HG03060 (cell line): ENCODE data around the gene LRRC27.
"Not testable (repeated sequence)": the region's sequence is repeated elsewhere in the genome, so short reads cannot be mapped to it uniquely, and the experiment has no call there.

Source experiments
- ATAC-seq: cut with Tn5 transposase; IDR thresholded peaks from one replicate; pipeline ENCODE4 v1.9.1; 2021; ENCODE audit warnings: low read depth, moderate number of reproducible peaks; ENCODE audit not compliant: unreplicated experiment

LRRC27 gene

GRCh38 chr10:132331601-132332432 is at the start of gene LRRC27:
Gene LRRC27, plus strand, starts transcription at chr10:132332193. Its CDS starts 1,332 bp downstream, at chr10:132333525.
- peak; percentile 42 for ATAC-seq

DNA sequence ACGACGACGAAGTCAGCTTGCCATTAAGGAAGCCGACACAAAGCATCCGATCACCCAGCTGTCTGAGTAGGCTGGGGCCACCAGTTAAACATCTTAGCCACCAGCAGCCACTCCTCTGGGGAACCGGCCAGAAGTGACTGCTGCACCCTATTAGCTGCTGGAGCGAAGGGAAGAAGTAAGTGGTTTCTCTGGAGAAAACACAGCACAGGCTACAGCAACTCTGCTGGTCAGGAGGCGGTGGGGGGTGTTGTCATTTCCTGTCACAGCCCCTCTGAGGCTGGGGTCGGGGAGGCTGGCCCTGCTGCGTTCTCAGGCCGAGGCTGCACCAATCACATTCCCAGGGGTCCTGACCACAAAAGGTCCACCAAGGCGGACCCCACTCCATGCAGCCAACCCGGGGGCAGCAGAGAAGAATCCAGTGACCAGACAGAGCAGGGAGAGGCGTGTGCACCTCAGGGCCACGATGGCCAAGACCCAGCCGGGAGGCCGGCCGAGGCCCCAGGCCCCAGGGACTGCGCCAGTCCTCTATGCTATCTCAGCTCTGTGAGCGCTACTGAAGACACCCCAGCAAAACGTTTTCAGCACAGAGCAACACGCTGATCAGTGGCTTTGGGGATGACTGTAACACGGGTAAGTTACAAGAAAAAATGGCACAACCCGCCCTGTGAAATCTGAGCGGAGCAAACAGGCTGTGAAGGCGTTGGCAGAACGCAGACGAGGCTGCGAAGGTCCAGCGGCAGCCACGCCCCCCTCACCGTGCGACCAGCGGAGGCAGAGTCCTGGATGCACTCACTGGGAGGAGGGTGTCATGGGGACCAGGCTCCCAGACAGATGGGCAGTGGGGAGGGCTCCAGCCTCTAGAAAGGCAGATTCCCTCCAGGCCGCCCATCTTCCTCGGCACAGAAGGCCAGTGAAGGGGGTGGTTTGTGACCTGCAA is 49.1 kb upstream of the LRRC27 start:
- no peak for ATAC-seq

DNA sequence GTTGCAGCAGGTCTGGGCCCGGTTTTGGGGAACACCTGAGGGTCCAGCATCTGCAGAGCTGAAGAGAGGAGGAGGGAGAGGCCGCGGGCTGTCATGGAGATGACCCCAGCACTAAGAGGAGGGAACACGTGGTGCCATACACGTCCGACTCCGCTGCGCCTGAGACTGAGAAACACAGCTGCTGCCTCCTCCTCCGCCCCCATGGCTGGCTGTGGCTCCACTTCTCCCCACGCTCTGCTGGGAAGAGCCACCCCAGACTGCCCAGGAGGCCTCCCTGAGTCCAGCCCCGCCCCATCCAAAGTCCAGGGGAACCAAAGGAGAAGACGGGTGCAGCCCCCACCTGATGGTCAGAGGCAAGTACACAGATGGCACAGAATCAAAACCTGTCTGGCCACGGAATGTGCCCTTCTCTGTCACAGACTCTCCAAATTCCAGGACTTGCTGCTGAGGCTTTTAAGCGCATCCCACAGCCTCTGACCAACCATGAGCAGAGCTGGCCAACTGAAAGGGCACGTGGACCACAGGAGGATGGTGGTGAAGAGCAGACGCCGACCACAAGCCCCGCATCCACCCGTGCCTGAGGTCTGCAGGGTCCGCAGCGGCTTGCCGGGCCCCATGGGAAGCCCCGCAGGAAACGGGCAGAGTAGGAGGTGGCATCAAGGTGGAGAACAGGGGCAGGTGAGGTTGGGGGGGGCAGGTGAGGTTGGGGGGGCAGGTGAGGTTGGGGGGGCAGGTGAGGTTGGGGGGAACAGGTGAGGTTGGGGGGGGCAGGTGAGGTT is 48.2 kb upstream of the LRRC27 start:
- no peak for ATAC-seq

- ATAC-seq: no peak
These were observed 42.6 kb upstream of the LRRC27 start for GRCh38 chr10:132289439-132289838.

- no peak for ATAC-seq
These were observed 41.4 kb upstream of the LRRC27 start for GRCh38 chr10:132290631-132291030.

DNA sequence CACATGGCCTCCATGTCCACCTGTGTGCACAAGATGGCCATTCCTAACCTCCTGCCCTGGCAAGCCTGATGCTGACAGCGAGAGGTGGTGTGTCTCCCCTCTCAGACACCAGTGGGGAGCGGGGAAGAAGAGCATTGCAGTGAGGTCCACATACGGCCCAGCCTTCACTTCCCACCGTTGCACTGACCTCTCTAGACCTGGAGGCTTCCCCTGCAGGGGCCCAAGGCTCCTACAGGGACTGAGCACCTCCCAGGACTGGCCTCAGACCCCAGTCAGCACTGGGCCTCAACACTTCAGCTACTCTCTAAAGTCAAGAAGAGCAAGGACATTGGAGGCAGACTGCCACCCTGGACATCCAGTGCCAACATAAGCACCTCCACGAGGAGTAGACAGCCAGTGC is 40.2 kb upstream of the LRRC27 start:
- ATAC-seq: no peak

DNA sequence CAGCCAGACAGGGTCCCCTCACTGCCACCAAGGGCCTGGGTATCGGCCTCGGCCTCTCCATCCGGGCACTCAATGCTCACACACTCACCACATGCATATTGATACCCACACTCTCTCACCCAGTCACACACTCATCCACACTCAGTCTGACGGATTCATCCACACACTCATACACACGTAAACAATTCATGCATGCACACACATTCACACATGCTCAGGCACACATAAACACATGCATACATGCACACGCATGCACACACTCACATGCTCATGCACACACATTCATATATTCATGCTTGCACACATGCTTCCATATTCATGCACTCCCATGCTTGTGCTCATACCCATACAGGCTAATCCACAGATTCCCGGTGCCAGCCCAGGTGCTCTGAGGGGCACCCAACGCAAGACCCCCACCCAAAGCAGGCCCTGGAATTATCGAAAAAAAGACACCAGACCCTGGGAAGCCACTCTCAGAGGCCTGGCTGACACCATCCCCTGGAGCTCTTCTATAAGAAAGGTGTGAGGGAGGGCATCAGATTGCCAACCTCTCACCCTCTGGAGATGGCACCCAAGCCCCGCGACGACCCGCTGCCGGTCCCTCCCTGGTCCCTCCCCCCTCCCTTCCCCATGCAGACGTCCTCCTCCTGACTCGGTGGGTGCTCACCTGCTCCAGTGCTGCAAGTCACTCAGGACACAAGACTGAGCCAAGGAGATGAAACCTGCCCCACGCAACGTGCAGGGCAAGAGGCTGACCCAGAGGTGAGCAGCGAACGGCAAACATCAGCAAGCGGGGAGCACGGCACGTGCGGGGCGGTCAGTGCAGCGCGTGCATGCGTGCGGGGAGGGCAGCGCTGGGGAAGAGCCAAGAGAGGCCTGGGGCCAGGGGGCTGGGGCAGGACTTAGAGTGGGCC is 39.4 kb upstream of the LRRC27 start:
- ATAC-seq: no peak

DNA sequence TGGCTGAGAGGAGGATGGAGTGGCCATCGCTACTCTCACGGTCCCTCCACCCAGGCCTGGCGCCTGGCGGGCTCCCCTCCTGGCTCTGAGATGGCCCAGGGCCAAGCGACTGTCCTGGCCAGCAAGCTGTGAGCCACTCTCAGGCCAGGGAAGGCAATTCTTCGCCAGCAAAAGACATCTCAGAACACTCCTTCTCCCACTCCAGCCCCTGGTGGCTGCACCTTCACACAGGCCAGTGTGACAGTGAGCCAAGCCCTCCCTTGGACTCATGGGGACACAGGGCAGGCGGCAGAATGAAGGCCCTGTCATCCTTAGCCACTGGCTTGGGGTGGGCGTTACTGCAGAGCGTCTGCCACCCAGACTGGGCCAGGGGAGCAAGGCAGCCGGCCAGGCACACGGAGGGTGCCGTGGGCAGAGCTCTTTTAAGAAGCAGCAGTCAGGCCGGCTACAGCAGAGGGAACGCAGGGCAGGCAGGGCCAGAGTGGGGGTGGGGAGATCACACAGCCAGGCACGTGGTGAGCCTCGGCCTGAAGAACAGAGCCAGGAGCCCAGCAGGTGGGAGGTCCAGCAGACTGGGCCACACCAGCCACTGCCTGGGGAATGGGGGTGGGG is 38.7 kb upstream of the LRRC27 start:
- ATAC-seq: no peak

- no peak for ATAC-seq
These were observed 38.0 kb upstream of the LRRC27 start for GRCh38 chr10:132293813-132294520.

DNA sequence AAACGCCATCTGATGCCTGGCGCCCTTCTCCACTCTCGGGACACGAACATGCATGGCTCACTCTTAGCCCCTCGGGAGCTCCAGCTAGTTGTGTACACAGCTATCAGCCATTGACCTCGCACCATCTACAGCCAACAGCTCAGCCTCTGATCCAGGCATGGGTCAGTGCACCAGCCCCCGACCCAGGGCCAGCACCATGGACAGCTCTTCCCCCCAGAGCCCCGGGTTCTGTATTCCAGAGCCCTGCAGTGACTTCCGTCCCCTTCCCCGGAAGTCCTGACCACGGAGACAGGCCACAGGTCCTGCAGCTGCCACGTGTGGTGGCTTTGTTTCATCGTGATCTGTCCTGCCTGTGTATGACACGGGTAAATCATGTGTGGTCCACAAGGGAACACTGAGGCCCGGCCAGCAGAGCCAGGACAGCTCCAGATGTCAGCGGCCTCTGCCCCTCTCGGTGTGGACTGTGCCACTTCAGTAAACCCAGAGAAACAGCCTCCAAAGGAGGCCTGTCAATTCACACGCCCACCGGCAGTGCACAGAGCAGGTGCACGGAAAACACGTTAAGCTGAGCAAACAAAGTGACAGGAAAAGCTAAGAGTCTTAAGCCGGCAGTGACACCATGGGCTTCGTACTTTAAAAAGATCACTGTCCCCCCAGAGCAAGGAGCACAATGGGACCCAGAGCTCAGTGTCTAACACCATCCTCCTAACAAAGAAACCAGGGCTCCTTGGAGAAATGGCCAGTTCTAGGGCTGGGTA is 37.3 kb upstream of the LRRC27 start:
- ATAC-seq: no peak

DNA sequence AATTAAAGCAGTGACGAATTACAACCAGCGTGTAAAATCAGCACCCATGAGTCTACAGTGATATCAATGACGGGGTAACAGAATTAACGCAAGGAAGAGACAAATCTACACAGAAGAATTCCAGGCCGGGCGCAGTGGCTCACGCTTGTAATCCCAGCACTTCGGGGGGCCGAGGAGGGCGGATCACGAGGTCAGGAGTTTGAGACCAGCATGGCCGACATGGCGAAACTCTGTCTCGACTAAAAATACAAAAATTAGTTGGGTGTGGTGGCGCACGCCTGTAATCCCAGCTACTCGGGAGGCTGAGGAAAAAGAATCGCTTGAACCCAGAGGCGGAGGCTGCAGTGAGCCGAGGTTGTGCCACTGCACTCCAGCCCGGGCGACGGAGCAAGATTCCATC is 36.5 kb upstream of the LRRC27 start:
- not testable (repeated sequence) for ATAC-seq

DNA sequence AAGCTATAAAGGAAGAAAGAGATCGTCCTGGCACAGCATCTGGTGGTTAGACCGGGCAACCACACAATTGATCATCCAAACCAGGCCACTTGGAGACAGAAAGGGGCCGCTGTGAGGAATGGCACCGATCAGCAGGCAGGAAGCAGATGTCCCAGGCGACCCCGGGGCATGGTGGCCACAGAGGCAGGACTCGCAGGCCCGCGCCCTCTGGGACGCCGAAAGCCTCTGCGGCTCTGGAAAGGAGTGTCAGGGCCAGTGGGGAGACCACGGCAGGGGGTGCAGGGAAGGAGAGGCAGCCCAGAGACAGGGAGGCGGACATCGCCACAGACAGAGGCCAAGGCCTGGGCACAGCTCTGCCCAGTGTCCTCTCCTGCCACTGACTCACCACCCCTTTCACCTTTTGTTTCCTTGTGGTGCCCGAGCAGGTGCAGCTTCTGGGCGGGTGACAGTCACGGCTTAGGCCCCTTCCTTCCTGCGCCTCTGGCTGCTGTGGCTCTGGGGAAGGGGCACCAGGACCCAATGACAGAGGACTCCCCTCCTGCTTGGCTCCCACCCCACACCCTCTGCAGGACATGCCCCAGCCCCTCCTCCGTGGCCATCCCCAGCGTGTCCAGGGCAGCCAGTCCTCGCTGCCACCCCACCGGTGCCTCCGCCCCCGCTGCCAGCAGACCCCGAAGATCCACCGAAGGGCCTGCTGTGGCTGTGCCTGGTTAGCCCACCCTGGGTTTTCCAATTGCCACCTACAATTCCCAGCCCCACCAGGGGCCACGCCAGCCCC is 35.1 kb upstream of the LRRC27 start:
- no peak for ATAC-seq

DNA sequence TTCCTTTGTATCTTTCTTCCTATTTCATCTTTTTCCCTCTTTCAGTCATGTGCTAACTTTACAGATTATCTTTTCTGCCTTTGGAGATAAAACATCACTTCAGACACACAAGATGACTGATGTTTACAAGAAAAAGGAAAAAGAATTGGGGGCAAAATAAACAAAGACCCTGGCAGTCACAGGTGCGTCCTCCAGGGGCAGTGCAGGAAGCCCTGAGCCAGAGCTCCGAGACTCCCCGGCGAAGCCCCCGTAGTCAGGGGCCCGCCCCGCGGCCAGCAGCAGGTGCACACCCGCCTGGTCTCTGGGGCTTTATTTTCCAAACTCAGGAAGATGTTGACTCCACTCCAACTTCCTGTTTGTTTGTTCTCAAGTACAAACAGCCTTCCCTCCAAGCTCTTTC is 34.5 kb upstream of the LRRC27 start:
- ATAC-seq: no peak

DNA sequence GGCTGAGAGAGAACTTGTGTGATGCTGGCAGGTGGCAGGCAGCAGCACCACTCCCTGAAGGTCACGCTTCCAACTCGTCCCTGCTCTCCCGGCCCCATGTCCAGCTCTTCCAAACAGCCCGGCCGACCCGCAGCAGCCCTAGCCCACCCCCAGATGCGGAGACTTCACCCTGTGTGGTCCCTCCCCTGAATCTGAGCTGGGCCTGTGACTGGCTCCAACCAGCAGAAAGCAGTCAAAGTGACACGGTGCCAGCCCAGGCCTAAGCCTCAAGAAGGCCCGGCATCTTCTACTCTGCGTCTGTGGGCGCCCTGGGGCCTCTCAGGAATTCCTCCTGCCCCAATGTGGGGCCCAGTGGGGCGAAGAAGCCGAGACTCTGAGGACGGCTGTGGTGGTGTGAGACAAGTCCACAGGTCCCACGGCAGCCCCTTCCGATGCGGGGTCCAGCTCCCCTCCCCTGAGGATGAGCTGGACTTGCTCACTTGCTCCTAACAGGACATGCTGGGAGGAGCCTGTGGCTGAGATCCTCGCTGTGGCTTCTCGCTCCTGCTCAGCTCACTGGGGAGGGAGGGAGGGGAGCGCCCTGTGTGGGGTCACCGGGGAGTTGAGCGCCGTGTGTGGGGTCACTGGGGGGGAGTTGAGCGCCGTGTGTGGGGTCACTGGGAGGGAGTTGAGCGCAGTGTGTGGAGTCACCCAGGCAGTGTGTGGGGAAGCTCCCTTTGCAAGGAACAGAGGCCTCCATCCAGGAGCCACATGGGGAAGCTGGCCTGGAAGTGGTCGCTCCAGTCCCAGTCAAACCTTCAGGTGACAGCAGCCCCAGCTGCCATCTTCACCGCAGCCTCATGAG is 33.7 kb upstream of the LRRC27 start:
- no peak for ATAC-seq

DNA sequence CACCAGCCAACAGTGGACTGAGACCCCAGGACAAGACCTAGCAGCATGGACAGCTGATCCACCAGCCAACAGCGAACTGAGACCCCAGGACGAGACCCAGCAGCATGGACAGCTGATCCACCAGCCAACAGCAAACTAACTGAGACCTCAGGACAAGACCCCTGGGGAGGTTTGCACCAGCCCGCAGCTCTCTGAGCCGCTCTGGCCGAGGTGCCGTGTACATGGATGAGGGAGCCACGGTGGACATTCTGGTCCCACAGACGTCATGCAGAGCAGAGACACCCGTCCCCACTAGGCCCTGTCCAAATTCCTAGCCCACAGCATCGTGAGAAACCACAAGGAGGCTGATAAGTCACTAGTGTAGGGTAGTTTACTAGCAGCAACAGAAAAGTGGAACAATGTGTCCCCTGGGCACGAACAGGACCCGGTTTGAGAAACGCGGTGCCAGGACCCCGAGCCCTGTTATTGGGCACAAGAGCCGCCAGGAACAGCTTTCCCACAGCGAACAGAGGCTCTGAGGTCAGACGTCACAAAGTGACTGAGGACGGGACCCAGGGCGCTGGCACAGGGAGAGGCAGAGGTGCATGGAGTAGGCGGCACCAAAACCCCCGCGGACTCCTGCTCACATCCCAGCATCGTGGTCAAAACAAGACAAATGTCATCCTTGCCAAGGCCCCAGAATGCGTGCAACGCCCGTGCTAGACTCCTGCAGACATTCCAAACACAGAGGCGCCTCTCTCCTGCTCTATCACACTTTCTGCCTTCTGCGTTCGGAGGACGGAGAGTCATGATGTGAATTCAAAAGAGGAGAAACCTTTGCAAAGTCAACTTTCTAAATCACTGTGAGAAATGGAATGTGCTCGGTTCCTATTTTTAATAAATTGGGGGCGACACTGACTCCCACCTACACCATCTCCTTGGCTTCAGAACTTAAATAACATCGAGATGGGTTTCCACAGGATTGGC is 32.3 kb upstream of the LRRC27 start:
- ATAC-seq: no peak
